ENCODE results near the gene CARD11.

DNA sequence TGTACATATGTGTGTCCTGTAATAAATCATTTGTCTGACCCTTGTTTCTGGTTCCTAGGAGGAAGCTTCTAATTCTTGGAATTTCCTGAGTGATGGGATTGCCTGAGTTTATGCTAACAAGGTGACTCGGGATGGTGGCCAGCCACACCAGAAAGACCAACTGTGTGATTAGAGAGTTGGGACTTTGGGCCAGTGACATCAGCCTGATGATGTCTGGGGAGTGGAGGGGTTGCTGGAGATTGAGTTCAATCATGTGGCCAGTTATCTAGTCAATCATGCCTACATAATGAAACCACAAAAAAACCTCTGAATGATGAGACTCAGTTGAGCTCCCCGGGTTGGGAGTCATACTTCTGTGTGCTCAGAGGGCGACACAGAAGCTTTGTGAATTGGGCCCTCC lies 23.5 kb upstream of the CARD11 start:
- TF ChIP-seq POLR2A (IDR thresholded peaks at IDR 0.05; ENCODE audit: low read depth, low read length) (no peak), POLR2AphosphoS5 (IDR thresholded peaks at IDR 0.05; ENCODE audit: low read depth, low read length) (no peak), TAF1 (IDR thresholded peaks at IDR 0.05; ENCODE audit: borderline replicate concordance, low read depth, low read length) (no peak)

All from GM12892 (cell line).